ENCODE data around the gene XPOT. TPM values are rescaled to one million over a fixed set of nuclear protein-coding genes. Genes with fewer than 3 reads are reported as not detected.

XPOT gene
- total and polyA plus RNA-seq, 7 donors: 7.8 to 33.4 (median 26.9) TPM

- Histone ChIP-seq H3K4me1 (no peaks in the 10 kb centered on the region), H3K9me3 (no peaks in the 10 kb centered on the region), H3K27me3 (no peaks in the 10 kb centered on the region), H3K36me3 (peaks cover 16 to 77% (median 29%) of the 10 kb centered on the region in 4 donors), H3K4me3 (no peak overlapping the region), H3K27ac (no peak overlapping the region)
- no peak for DNase-seq
- intact Hi-C loops (cut with DNase I): no loop called here
- TF ChIP-seq EP300 (IDR thresholded peaks at IDR 0.05) (no peak), CTCF (IDR thresholded peaks at IDR 0.05) (no peak), POLR2AphosphoS5 (IDR thresholded peaks at IDR 0.05) (no peak), POLR2A (IDR thresholded peaks at IDR 0.05) (no peak)
- 96 to 99% methylated on average over 2 of the region's 2 CpGs for WGBS, 2 donors
Observed at GRCh38 chr12:64412459-64412858, 8.3 kb downstream of the XPOT start.

- Histone ChIP-seq H3K36me3 (peaks cover 16 to 91% (median 35%) of the 10 kb centered on the region in 4 donors), H3K27me3 (no peaks in the 10 kb centered on the region), H3K27ac (no peak overlapping the region), H3K4me3 (no peak overlapping the region), H3K4me1 (no peaks in the 10 kb centered on the region), H3K9me3 (no peaks in the 10 kb centered on the region)
- no peak for DNase-seq
- WGBS, 2 donors: 85 to 91% methylated on average over 2 of the region's 2 CpGs
- no peak for TF ChIP-seq EP300 (IDR thresholded peaks at IDR 0.05)
- intact Hi-C loops (cut with DNase I): no loop called here
Observed at GRCh38 chr12:64413884-64414283, 9.7 kb downstream of the XPOT start.

GRCh38 chr12:64418209-64418608 is 14.0 kb downstream of the XPOT start:
- Histone ChIP-seq H3K27ac (no peak overlapping the region), H3K27me3 (no peaks in the 10 kb centered on the region), H3K4me1 (no peaks in the 10 kb centered on the region), H3K9me3 (no peaks in the 10 kb centered on the region), H3K36me3 (peaks cover 5 to 99% (median 45%) of the 10 kb centered on the region in 4 donors), H3K4me3 (no peak overlapping the region)
- TF ChIP-seq CTCF (IDR thresholded peaks at IDR 0.05): no peak
- TF ChIP-seq POLR2A (IDR thresholded peaks at IDR 0.05): no peak
- TF ChIP-seq POLR2AphosphoS5 (IDR thresholded peaks at IDR 0.05): no peak
- no peak for TF ChIP-seq EP300 (IDR thresholded peaks at IDR 0.05)
- intact Hi-C loops (cut with DNase I): no loop called here
- no peak for DNase-seq

GRCh38 chr12:64419696-64420095 is 15.5 kb downstream of the XPOT start:
- intact Hi-C loops (cut with DNase I): no loop called here
- TF ChIP-seq EP300 (IDR thresholded peaks at IDR 0.05): no peak
- TF ChIP-seq POLR2A (IDR thresholded peaks at IDR 0.05): no peak
- no peak for TF ChIP-seq CTCF (IDR thresholded peaks at IDR 0.05)
- no peak for TF ChIP-seq POLR2AphosphoS5 (IDR thresholded peaks at IDR 0.05)
- no peak overlapping the region for H3K4me3 ChIP-seq
- no peaks in the 10 kb centered on the region for H3K4me1 ChIP-seq
- 84 to 87% methylated on average over 3 of the region's 3 CpGs for WGBS, 2 donors
- no peak overlapping the region for H3K27ac ChIP-seq
- H3K9me3 ChIP-seq: no peaks in the 10 kb centered on the region
- peaks cover 5 to 99% (median 58%) of the 10 kb centered on the region in 4 donors for H3K36me3 ChIP-seq
- no peak for DNase-seq
- H3K27me3 ChIP-seq: no peaks in the 10 kb centered on the region

GRCh38 chr12:64427988-64428387 is 23.8 kb downstream of the XPOT start:
- Histone ChIP-seq H3K36me3 (peaks cover 12 to 100% (median 71%) of the 10 kb centered on the region in 4 donors), H3K27me3 (no peaks in the 10 kb centered on the region), H3K9me3 (no peaks in the 10 kb centered on the region), H3K4me1 (no peaks in the 10 kb centered on the region), H3K27ac (no peak overlapping the region), H3K4me3 (no peak overlapping the region)
- intact Hi-C loops (cut with DNase I): loop anchor here (5.0 kb wide), 1 partner anchor 69 kb away; no protein-coding TSS in a partner anchor
- no peak for DNase-seq
- TF ChIP-seq POLR2A (IDR thresholded peaks at IDR 0.05): no peak
- no peak for TF ChIP-seq POLR2AphosphoS5 (IDR thresholded peaks at IDR 0.05)
- no peak for TF ChIP-seq CTCF (IDR thresholded peaks at IDR 0.05)
- no peak for TF ChIP-seq EP300 (IDR thresholded peaks at IDR 0.05)
- 16 to 38% methylated on average over 1 of the region's 1 CpG for WGBS, 2 donors
